ENCODE data around the gene TUBA3E. TPM values are rescaled to one million over a fixed set of nuclear protein-coding genes. Genes with fewer than 3 reads are reported as not detected.
"Not testable (repeated sequence)": the region's sequence is repeated elsewhere in the genome, so short reads cannot be mapped to it uniquely, and the experiment has no call there.

The TUBA3E gene
- total RNA-seq, 2 donors from 2014 or later, result not detected

DNA sequence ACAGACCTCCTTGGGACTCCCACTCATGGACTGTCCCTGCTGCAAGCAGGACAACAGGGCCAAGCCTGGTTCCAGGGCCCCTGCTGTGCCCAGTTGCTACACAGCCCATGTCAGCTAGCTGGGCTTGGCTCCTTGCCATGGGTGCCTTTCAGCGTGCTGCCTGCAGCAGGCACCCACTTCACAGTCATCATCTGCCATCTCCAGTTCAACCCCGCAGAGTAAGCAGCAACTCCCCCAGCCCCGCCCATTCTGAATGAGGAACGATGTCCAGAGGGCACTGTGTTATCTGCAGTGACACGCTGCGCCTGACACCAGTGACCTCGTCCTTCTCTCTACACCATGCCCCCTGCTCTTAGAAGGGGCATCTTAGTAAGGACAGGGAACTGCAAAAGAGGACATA, 4.3 kb upstream of the TUBA3E start:
- WGBS, 2 donors, result 50% methylated on average over 1 of the region's 7 CpGs; no CpG with 5 or more reads in 1 of the 2 donors
- ATAC-seq, result not testable (repeated sequence)

DNA sequence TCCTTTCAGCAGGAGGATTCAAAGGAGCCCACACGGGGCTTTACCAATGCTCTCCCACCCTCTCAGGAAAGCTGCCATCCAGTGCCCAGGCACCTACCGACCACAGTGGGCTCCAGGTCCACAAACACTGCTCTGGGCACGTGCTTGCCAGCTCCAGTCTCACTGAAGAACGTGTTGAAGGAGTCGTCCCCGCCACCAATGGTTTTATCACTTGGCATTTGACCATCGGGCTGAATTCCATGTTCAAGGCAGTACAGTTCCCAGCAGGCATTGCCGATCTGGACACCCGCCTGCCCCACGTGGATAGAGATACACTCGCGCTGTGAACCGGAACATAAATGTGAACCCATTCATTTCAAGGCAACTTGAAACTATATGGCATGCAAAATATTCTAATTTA, 2.2 kb downstream of the TUBA3E start:
- H3K9me3 ChIP-seq; H3K4me1 ChIP-seq; H3K36me3 ChIP-seq (replicated peaks in 1 of 2; ENCODE audit: insufficient read depth in 1 of 2, low read depth in 2 of 2); ATAC-seq; H3K27me3 ChIP-seq; H3K4me3 ChIP-seq; H3K27ac ChIP-seq; intact Hi-C loops (cut with DNase I): not testable (repeated sequence)
- peak in 2 of 4 donors; percentile 25 to 44 for DNase-seq
- WGBS, 2 donors, result 48 to 55% methylated on average over 6 to 7 of the region's 13 CpGs

More for the DNA sequence above, 4.3 kb upstream of the TUBA3E start:
- DNase-seq; H3K9me3 ChIP-seq; H3K36me3 ChIP-seq (replicated peaks in 1 of 2; ENCODE audit: insufficient read depth in 1 of 2, low read depth in 2 of 2); H3K4me1 ChIP-seq; H3K27me3 ChIP-seq; intact Hi-C loops (cut with DNase I); H3K27ac ChIP-seq; H3K4me3 ChIP-seq: not testable (repeated sequence)

DNA sequence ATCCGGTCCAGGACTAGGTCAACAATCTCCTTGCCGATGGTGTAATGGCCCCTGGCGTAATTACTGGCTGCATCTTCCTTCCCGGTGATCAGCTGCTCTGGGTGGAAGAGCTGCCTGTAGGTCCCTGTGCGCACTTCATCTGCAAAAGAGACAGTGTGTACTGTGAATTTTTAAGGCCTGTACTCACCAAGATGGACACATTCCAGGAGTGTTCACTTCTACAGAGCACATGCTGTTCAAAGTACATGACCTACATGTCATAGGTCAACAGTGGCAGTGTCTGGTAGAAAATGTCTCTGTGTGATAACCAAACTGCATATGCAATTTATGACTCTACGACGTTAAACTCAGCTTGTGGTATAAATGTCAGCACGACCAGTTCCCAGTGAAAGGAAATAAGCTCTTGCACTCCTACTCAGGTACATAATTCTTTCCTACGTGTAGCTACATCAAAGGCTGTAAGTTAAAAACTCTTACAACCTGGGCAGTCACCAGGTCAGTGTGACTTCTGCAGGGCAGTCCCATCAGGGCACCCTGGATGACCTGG, 3.1 kb downstream of the TUBA3E start:
- H3K9me3 ChIP-seq; DNase-seq; H3K4me1 ChIP-seq; H3K36me3 ChIP-seq (replicated peaks in 1 of 2; ENCODE audit: insufficient read depth in 1 of 2, low read depth in 2 of 2); H3K4me3 ChIP-seq; H3K27me3 ChIP-seq; ATAC-seq; intact Hi-C loops (cut with DNase I); H3K27ac ChIP-seq: not testable (repeated sequence)
- 74 to 83% methylated on average over 5 to 8 of the region's 9 CpGs for WGBS, 2 donors

- H3K27me3 ChIP-seq; H3K4me3 ChIP-seq; H3K4me1 ChIP-seq; ATAC-seq; H3K36me3 ChIP-seq (replicated peaks in 1 of 2; ENCODE audit: insufficient read depth in 1 of 2, low read depth in 2 of 2); H3K27ac ChIP-seq; DNase-seq; H3K9me3 ChIP-seq; intact Hi-C loops (cut with DNase I): not testable (repeated sequence)
- 75 to 96% methylated on average over 5 to 15 of the region's 22 CpGs for WGBS, 2 donors
Measured at GRCh38 chr2:130193824-130194223, 4.4 kb downstream of the TUBA3E start.

- ATAC-seq; DNase-seq; H3K27ac ChIP-seq; H3K36me3 ChIP-seq (replicated peaks in 1 of 2; ENCODE audit: insufficient read depth in 1 of 2, low read depth in 2 of 2); H3K4me3 ChIP-seq; H3K27me3 ChIP-seq; H3K9me3 ChIP-seq; intact Hi-C loops (cut with DNase I); H3K4me1 ChIP-seq: not testable (repeated sequence)
- 77 to 86% methylated on average over 3 of the region's 3 CpGs for WGBS, 2 donors
Measured at GRCh38 chr2:130192451-130192850, 5.8 kb downstream of the TUBA3E start.

- H3K9me3 ChIP-seq, ATAC-seq, DNase-seq: not testable (repeated sequence)
Measured at GRCh38 chr2:130191319-130191718, 6.9 kb downstream of the TUBA3E start.

DNA sequence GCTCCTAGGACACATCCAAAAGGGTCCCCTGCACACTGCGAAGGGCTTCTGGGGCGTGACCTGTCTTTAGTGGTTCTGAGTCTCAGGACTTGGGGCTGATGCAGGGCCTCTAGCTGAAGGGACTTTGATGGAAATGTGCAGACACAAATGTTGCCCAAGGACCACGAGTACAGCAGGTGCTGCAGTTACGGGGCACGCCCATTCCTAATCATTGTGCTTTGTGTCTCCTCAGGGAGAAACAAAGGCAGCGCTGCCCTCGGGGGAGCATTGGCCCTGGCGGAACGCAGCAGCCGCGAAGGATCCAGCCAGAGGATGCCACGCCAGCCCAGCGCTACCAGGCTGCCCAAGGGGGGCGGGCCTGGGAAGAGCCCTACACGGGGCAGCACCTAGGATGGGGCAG, 8.0 kb downstream of the TUBA3E start:
- DNase-seq (no peak), ATAC-seq (no peak)
- H3K9me3 ChIP-seq, result no peaks in the 10 kb centered on the region
- H3K4me3 ChIP-seq, result no peak overlapping the region
- intact Hi-C loops (cut with DNase I), result no loop called here
- TF ChIP-seq CTCF (IDR thresholded peaks at IDR 0.05) (no peak), POLR2A (IDR thresholded peaks at IDR 0.05) (no peak)
- no peaks in the 10 kb centered on the region for H3K27me3 ChIP-seq
- 80 to 85% methylated on average over 9 to 15 of the region's 15 CpGs for WGBS, 2 donors
- no peak overlapping the region for H3K27ac ChIP-seq
- H3K4me1 ChIP-seq, result no peaks in the 10 kb centered on the region
- no peaks in the 10 kb centered on the region for H3K36me3 ChIP-seq (replicated peaks in 1 of 2; ENCODE audit: insufficient read depth in 1 of 2, low read depth in 2 of 2)

More at GRCh38 chr2:130191319-130191718, 6.9 kb downstream of the TUBA3E start:
- H3K4me3 ChIP-seq; H3K4me1 ChIP-seq; H3K36me3 ChIP-seq (replicated peaks in 1 of 2; ENCODE audit: insufficient read depth in 1 of 2, low read depth in 2 of 2); H3K27me3 ChIP-seq; H3K27ac ChIP-seq; intact Hi-C loops (cut with DNase I): not testable (repeated sequence)
- WGBS, 2 donors, result 94 to 95% methylated on average over 6 of the region's 6 CpGs

- WGBS, 2 donors, result 68 to 92% methylated on average over 2 to 4 of the region's 4 CpGs
- H3K9me3 ChIP-seq; DNase-seq; H3K27me3 ChIP-seq; H3K4me3 ChIP-seq; H3K36me3 ChIP-seq (replicated peaks in 1 of 2; ENCODE audit: insufficient read depth in 1 of 2, low read depth in 2 of 2); intact Hi-C loops (cut with DNase I); H3K4me1 ChIP-seq; ATAC-seq; H3K27ac ChIP-seq: not testable (repeated sequence)
Measured at GRCh38 chr2:130188958-130189357, 9.3 kb downstream of the TUBA3E start.

GRCh38 chr2:130187859-130188792, 10.1 kb downstream of the TUBA3E start:
- H3K27ac ChIP-seq; H3K36me3 ChIP-seq (replicated peaks in 1 of 2; ENCODE audit: insufficient read depth in 1 of 2, low read depth in 2 of 2); DNase-seq; H3K27me3 ChIP-seq; ATAC-seq; H3K4me3 ChIP-seq; H3K4me1 ChIP-seq; H3K9me3 ChIP-seq; intact Hi-C loops (cut with DNase I): not testable (repeated sequence)
- WGBS, 2 donors, result 88 to 96% methylated on average over 12 to 17 of the region's 17 CpGs

Measured in body of pancreas (tissue), 4 donors.